HG02571 (cell line): ENCODE measurements around the gene AFF3.
"Not testable (repeated sequence)": the region's sequence is repeated elsewhere in the genome, so short reads cannot be mapped to it uniquely, and the experiment has no call there.

ENCODE experiments used
- ATAC-seq: cut with Tn5 transposase; IDR thresholded peaks from one replicate; pipeline ENCODE4 v1.9.1; 2021; ENCODE audit warnings: mild to moderate bottlenecking, moderate library complexity; ENCODE audit not compliant: unreplicated experiment

AFF3 gene

GRCh38 chr2:99977966-99978365 lies 164.4 kb downstream of the AFF3 start:
- no peak for ATAC-seq

DNA sequence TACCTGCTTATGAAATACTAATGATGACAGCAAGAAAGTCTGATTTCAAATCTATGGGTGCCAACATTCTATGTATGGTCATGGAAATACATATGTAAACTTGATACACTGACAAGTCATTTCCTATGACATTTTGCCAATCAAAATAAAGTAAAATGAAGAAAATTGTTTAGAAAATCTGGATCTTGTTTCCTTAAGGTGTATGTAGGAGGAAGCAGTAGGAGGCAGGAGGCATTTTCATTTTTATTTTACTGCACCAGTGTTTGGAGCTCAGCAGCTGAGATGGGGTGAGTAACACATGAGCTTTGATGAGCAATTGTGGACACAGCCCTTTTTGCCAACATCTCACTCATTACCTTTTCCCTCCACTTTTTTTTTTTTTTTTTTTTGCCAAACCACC lies 167.0 kb downstream of the AFF3 start:
- ATAC-seq, result no peak

DNA sequence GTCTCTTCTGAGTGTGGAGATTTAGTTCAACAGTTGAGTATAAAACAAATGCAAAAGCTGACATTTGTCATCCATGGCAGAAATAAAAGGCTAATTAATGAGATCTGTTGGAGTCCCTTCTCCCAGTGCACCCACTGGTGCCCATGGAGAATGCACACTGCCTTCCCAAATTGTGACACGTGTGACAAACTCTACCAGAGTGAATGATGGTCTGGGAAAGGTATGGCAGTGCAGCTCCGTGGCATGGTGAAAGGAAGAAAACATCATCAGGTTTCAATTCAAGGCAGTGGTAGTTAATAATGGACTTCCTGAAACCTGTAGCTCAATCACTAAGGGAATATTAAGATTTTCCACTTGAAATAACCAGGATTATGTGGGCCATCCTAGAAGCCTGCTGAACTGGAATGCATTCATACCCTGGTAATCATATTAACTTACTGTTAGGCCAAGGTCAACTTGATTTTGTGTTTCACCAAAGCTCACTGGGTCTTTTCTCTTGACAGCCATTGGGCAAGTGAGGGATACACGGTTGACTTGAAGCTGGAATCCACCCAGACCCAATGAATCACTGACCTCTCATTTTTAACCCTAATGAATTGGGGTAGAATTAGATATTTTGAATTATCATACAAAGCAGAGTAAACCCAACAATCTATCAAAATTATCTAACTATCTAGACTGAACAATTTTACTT lies 167.6 kb downstream of the AFF3 start:
- ATAC-seq, result no peak

GRCh38 chr2:99974275-99974674 lies 168.1 kb downstream of the AFF3 start:
- no peak for ATAC-seq

GRCh38 chr2:99971326-99971900 lies 171.0 kb downstream of the AFF3 start:
- ATAC-seq, result no peak

- no peak for ATAC-seq
These were observed 172.0 kb downstream of the AFF3 start for GRCh38 chr2:99970292-99970868.

- no peak for ATAC-seq
These were observed 181.0 kb downstream of the AFF3 start for GRCh38 chr2:99961196-99961913.

GRCh38 chr2:99960790-99961189 lies 181.6 kb downstream of the AFF3 start:
- no peak for ATAC-seq

DNA sequence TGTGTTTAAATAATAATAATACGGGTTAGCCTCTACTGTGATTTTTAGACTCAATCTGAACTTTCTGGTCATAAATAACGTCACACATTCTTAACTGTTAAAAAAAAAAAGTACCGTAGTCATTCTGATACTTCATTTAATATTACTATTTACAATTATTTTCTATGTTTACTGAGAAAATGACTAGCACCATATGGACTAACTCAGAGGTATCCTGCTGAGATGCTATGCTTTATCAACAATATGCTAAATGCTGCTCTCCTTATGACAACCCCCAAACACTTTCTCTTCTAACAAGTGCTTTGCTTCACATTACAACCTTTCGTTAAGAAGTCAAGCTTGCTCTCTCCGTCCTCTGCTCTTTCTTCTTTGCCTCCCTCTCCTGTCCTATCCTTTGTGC lies 182.1 kb downstream of the AFF3 start:
- no peak for ATAC-seq

DNA sequence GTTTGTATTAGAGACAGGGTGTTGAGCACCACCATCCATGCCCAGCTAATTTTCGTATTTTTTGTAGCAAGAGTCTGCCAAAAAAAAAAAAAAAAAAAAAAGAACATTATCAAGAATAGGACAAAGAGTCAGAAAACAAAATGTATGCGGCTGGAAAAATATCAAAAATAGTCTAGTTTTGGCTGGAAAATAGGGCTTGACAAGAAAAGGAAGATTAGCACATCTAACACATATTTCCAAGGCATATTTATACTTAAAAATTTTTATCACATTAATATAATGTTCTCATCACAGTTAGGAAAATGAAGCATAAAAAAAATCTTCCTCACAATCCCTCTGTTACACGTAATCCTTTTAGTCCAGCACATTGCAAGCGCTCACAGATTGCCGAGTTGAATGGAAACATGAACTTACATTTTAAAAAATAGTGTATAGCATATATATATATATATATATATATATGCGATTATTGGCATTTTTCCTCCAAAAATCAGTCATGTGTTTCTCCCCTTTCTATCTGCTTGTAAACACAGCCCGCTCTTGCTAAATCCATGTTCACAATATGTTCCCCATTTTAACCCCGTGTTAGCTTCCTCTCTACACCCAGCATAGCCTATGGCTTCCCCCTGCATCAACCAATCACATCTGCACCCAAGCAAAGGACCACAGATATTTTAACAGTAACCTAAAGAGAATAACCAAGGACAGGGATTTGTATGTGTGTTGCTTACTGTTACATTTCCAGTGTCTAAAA lies 183.0 kb downstream of the AFF3 start:
- no peak for ATAC-seq

DNA sequence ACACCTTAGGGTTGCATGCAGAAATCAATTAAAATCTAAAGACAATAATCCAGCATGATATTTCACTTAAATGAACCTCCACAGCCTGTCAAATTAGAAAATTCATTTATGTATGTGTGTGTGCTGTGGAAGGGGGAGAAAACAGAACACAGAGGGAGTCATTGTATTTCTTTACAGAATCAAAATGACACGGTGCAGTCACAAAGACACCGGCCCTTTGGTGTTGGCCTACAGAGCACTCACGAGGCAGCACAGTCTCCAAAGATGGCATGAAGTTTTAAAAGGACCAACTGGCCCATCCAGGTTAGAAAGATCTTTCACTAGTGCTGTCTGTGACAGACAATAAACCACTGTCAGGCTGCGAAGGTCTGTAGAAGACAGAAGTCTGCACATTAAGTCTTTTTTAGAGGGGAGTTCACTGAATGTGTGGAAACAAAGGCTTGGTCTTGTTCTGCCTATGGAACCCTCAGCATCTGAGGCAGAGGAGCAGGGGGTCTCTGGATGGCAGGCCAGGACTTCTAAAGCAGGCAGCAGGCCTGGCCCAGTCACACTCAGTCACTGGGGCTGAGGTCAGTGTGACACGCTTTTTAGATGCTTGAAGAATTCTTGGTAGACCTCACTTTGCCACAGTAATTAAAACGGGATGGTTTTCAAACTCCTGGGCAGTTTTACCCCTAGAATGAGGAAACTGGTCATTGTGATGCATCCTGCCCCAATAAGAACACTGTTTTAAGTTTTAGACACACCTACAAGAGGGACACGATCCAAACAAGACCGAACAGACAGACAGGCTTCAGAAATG lies 184.9 kb downstream of the AFF3 start:
- ATAC-seq, result no peak

- ATAC-seq, result no peak
These were observed 186.0 kb downstream of the AFF3 start for GRCh38 chr2:99956232-99957030.

DNA sequence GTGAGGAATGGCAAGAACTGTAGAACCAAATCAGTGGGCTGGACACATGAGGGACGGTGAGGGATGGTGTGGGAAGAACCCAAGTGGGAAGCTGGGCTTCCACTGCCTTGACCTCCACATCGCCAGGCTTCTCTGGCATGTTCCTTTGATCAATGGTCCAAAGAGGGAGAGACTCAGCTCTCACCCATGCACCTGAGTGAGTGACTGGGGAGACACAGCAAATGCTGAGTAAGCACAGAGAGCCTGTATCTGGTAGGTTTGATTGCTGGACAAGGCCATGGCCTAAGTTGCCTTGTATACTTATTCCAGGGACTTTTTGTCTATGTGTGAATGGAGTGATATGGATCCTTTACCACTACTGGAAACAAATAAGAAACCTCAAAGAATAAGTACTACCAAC lies 188.6 kb downstream of the AFF3 start:
- no peak for ATAC-seq

GRCh38 chr2:99949963-99950362 lies 192.4 kb downstream of the AFF3 start:
- ATAC-seq, result no peak

GRCh38 chr2:99949530-99949929 lies 192.9 kb downstream of the AFF3 start:
- ATAC-seq, result no peak

- no peak for ATAC-seq
These were observed 194.4 kb downstream of the AFF3 start for GRCh38 chr2:99948010-99948409.

DNA sequence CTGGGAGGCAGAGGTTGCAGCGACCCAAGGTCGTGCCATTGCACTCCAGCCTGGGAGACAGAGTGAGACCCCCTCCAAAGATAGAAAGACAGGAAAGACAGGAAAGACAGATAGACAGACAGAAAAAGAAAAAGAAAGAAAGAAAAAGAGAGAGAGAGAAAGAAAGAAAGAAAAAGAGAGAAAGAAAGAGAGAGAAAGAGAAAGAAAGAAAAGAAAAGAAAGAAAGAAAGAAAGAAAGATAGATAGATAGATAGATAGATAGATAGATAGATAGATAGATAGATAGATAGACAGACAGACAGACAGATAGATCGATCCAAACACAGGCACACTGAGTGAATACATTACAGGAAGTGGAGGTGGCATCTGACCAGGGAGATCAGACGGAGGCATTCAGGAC lies 195.0 kb downstream of the AFF3 start:
- not testable (repeated sequence) for ATAC-seq

- no peak for ATAC-seq
These were observed 198.4 kb downstream of the AFF3 start for GRCh38 chr2:99944019-99944418.

GRCh38 chr2:99942561-99943347 lies 199.6 kb downstream of the AFF3 start:
- ATAC-seq, result no peak
